Measurements from ENCODE around the gene ZNF487.
"Not testable (repeated sequence)": the region's sequence is repeated elsewhere in the genome, so short reads cannot be mapped to it uniquely, and the experiment has no call there.

The ZNF487 gene

DNA sequence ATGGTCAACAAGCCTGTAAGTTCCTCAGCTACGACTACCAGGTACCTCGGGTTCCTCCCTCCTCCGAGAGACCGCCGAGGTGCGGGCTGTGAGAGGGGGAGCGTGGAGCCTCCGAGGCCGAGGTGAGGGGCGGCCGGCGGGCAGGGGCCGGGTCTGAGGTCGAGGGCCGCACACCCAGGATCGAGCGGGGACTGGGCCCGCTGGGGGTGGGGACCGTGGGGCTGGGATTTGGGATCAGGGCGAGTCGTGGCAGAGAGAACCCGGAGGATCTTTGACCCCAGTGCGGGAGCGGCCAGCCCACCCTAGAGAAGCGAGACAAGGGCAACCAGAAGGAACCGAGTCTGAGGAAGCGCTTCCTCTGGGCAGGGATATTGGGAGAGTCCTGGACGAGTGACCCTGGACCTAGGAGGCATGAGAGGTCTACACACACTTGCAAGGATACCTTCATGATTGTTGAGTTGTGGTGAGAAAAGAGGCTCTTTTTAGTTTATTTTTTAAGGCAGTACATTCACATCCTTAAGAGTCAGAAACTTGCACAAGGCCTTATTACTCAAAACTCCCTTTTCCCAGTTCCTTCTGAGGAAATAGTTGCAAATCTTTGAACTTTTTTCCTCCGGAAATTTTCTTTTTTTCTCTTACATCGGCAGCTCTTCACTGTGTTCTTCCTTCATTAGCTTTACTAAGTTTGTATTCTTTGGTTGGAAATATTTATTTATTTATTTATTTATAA, 395 bp downstream of the ZNF487 start:
- DNase-seq (ENCODE audit: low read depth), result no peak

DNA sequence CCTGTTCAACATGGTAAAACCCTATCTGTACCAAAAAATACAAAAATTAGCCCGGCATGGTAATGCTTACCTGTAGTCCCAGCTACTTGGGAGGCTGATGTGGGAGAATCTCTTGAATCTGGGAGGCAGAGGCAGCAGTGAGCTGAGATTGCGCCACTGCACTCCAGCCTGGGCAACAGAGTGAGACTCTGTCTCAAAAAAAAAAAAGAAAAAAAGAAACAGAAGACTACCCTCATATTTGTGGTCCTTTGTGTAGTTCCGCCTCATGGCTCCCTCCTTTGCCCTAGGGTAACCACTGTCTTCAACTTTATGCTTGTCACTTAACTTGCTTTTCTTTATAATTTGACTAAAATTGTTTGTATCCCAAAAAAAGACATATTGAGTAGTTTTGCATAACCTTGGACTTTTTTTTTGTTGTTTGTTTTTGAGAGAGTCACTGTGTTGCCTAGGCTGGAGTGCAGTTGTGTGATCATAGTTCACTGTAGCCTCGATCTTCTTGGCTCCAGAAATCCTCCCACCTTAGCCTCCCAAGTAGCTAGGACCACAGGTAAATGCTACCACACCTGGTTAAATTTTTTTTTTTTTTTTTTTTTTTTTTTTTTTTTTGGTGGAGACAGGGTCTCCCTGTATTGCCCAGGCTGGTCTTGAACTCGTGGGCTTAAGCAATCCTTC, 3.7 kb downstream of the ZNF487 start:
- DNase-seq (ENCODE audit: low read depth), result no peak

DNA sequence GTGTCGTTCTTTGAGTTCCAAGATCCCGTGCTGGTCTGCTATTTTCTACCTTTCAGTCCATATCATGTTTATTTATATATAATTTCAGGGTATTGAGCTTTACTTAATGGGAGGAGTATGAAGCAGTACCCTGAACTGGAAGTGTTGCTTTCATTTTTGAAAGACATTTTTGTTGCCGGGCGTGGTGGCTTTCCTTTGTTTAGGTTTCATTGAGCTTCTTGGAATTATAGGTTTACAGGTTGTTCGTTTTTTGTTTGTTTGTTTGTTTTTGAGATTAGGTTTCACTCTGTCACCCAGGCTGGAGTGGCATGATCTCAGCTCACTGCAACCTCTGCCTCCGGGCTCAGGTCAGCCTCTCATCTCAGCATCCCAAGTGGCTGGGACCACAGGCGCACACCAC, 7.4 kb downstream of the ZNF487 start:
- no peak for DNase-seq (ENCODE audit: low read depth)

DNA sequence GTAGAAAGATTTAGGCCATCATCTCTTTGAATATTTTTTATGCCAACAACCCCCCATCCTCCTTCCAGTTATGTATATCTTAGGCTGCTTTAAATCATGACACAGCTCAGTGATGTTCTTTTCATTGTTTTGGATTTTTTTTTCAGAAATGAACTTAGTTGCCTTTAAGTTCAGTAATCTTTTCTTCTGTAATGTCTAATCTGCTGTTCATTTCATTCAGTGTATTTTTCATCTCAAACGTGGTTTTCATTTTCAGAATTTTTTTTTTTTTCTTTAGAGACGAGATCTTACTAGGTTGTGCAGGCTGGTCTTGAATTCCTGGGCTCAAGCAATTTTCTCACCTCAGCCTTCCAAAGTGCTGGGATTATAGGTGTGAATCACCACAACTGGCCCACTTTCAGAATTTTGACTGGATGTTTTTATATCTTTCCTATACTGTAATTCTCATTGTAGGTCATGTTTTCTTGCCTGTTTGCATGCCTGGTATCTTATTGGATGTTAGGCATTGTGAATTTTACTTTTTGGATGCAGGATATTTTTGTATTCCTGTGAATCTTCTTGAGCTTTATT, 8.1 kb downstream of the ZNF487 start:
- no peak for DNase-seq (ENCODE audit: low read depth)

DNA sequence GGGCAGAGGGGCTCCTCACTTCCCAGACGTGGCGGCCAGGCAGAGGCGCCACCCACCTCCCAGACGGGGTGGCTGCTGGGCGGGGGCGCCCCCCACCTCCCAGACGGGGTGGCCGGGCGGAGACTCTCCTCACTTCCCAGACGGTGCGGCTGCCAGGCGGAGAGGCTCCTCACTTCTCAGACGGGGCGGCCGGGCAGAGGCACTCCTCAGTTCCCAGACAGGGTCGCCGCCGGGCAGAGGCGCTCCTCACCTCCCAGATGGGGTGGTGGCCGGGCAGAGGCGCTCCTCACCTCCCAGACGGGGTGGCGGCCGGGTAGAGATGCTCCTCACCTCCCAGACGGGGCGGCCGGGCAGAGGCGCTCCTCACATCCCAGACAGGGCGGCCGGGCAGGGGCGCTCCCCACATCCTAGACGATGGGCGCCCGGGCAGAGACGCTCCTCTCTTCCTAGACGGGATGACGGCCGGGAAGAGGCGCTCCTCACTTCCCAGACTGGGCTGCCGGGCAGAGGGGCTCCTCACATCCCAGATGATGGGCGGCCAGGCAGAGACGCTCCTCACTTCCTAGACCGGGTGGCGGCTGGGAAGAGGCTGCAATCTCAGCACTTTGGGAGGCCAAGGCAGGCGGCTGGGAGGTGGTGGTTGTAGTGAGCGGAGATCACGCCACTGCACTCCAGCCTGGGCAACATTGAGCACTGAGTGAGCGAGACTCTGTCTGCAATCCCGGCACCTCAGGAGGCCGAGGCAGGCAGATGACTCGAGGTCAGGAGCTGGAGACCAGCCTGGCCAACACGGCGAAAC, 9.5 kb downstream of the ZNF487 start:
- not testable (repeated sequence) for DNase-seq (ENCODE audit: low read depth)

DNA sequence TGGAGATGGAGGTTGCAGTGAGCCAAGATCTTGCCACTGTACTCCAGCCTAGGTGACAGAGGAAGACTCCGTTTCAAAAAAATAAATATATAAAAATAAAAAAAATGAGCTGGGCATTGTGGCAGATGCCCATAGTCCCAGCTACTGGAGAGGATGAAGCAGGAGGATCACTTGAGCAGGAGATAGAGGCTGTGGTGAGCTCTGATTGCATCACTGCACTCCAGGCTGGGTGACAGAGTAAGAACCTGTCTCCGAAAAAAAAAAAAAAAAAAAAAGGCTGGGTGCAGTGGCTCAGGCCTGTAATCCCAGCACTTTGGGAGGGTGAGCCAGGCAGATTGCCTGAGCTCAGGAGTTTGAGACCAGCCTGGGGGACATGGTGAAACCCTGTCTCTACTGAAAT, 11.8 kb downstream of the ZNF487 start:
- no peak for DNase-seq (ENCODE audit: low read depth)

DNA sequence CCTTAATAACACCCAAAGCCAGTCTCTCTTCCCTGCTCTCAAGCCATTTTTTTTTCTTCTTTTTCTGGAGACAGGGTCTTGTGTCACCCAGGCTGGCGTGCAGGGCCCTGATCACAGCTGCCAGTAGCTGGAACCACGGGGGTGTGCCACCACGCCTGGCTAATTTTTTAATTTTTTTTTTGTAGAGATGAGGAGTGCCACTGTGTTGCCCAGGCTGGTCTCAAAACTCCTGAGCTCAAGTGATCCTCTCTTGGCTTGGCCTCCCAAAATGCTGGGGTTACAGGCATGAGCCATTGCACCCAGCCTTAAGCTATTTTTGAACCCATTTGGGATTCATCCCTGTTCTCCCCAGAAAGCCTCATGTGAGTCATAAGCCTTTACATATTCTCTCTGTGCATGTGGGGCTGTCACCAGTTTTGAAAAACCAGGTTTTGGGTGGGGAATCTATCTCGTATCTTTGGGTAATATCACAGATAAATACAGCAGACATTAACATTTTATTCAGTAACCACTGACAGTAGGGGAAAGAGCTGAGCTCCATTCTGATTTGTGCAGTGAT, 15.5 kb downstream of the ZNF487 start:
- DNase-seq (ENCODE audit: low read depth), result no peak

DNA sequence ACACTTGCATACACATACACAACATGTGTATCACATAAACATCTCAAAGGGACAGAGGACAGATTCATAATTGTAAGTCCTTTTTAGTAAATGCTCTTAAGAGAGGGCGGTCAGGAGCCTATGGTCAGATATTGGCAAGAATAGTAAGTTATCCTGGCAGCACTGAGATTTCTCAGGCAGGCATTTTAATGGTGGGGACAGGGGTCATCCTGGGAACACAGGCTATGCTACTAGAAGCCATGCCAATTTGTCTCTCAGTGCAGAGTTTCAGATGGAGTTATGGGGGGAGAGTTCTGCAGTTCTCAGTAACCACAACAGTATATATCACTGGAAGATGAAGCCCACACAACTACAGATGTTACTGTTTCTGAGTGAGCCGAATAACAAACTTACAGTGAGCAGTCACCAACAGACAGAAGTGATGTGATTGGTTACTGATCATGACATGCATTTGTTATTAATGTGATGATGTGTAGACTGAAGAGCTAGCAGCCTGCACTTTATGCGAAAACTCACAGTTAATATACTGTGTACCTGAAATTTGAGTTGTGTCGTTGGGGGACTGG, 16.4 kb downstream of the ZNF487 start:
- DNase-seq (ENCODE audit: low read depth), result no peak

DNA sequence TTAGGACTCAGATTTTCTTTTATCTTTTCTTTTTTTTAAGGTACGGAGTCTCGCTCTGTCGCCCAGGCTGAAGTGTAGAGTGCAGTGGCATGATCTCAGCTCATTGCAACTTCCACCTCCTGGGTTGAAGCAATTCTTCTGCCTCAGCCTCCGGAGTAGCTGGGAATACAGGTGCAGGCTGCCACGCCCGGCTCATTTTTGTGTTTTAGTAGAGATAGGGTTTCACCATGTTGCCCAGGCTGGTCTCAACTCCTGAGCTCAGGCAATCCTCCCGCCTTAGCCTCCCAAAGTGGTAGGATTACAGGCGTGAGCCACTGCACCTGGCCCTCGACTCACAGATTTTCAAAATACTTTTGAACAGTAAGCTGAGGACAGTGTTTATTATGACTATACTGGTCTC, 17.1 kb downstream of the ZNF487 start:
- DNase-seq (ENCODE audit: low read depth), result not testable (repeated sequence)

DNA sequence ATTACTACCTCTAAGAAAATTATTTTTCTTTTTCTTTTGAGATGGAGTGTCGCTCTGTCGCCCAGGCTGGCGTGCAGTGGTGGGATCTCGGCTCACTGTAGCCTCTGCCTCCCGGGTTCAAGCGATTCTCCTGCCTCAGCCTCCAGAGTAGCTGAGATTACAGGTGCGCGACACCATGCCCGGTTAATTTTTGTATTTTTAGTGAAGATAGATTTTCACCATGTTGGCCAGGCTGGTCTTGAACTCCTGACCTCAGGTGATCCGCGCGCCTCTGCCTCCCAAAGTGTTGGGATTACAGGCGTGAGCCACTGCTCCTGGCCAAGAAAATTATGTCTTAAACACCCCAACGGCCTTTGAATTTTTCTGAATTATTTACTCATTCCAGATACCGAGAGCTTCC, 19.6 kb downstream of the ZNF487 start:
- DNase-seq (ENCODE audit: low read depth), result not testable (repeated sequence)

DNA sequence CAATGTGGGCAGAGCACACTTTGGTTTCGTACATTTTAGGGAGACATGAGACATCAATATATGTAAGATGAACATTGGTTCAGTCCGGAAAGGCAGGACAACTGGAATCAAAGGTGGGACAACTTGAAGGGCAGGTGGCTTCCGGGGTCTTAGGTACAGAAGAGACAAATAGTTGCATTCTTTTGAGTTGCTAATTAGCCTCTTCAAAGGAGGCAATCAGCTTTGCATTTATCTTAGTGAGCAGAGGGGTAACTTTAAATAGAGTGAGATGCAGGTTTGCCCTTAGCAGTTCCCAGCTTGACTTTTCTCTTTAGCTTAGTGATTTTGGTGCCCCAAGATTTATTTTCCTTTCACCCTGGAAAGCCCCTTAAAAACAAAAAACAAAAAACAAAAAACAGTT, 21.3 kb downstream of the ZNF487 start:
- no peak for DNase-seq (ENCODE audit: low read depth)

DNA sequence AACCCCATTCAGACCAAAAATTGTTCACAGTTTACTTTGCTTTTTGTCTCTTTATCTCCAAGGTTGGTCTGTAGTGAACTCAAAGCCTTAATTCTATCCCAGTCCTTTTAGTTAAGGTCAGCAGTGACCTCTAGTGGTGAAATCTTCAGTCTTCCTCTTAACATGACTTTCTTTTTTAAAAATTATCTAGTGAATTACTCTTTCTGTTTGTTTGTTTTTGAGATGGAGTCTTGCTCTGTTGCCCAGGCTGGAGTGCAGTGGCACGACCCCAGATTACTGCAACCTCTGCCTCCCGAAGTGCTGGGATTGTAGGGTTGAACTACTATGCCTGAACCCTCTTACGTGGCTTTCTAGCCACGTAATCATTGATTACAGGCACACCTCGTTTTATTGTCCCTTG, 25.0 kb downstream of the ZNF487 start:
- DNase-seq (ENCODE audit: low read depth), result no peak

DNA sequence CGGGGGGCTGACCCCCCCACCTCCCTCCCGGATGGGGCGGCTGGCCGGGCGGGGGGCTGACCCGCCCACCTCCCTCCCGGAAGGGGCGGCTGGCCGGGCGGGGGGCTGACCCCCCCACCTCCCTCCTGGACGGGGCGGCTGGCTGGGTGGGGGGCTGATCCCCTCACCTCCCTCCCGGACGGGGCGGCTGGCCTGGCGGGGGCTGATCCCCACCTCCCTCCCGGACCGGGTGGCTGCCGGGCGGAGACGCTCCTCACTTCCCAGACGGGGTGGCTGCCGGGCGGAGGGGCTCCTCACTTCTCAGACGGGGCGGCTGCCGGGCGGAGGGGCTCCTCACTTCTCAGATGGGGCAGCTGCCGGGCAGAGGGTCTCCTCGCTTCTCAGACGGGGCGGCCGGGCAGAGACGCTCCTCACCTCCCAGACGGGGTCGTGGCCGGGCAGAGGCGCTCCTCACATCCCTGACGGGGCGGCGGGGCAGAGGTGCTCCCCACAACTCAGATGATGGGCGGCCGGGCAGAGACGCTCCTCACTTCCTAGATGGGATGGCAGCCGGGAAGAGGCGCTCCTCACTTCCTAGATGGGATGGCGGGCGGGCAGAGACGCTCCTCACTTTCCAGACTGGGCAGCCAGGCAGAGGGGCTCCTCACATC, 28.3 kb downstream of the ZNF487 start:
- not testable (repeated sequence) for DNase-seq (ENCODE audit: low read depth)

DNA sequence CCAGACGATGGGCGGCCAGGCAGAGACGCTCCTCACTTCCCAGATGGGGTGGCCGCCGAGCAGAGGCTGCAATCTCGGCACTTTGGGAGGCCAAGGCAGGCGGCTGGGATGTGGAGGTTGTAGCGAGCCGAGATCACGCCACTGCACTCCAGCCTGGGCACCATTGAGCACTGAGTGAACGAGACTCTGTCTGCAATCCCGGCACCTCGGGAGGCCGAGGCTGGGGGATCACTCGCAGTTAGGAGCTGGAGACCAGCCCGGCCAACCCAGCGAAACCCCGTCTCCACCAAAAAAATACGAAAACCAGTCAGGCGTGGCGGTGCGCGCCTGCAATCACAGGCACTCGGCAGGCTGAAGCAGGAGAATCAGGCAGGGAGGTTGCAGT, 28.8 kb downstream of the ZNF487 start:
- not testable (repeated sequence) for DNase-seq (ENCODE audit: low read depth)

DNA sequence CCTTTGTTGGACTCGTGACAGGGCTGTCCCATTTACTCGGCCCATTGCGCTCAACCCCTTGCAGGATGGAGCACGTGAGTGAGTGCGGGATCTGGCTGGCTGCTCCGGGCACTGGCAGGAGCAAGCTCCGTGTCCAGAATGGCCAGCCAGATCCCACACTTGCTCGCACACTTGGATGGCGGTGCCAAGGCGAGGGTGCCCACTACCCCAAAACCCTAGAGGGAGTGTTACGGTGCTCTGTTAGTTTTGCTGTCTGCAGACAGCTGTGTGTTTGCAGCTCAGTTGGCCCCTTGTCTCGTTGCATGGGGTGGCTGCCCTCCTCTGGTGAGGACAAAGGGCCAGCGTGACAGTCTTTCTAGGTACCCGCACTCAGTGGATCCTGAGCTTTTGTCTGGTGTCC, 34.2 kb downstream of the ZNF487 start:
- DNase-seq (ENCODE audit: low read depth), result no peak

DNA sequence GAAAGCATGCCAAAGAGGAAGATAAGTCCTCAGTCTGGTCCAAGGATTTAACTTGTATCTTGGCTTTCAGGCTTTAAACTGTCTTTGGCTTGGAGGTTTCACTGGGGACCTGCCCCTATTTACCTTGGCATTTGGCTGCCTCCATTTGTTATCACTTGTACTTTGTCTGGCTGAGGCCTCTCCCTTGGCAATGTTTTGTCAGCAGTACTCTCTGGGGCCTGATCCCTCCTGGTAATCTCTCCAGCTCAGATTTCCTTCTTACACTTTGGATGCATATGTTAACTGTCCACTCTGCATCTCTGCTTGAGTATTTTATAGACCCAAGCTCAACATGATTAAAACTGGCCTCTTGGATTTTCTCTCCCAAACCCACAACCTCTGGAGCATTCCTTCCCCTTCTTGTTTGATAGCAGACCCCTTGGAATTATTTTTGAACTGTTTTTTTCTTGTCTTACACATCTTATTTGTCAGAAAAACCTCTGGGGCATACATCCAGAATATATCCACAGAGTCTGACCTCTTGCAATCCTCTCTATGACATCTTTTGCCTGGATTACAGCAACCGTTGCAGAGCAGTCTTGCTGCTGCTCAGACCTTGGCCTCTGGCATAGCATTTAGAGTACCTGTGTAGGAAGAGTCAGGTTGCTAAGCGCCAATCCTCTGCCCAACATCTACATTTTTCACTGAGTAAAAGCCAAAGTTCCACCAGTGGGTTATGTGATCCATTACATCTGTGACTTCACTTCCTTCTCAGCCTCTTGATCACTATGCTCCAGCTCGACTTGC, 35.2 kb downstream of the ZNF487 start:
- no peak for DNase-seq (ENCODE audit: low read depth)

DNA sequence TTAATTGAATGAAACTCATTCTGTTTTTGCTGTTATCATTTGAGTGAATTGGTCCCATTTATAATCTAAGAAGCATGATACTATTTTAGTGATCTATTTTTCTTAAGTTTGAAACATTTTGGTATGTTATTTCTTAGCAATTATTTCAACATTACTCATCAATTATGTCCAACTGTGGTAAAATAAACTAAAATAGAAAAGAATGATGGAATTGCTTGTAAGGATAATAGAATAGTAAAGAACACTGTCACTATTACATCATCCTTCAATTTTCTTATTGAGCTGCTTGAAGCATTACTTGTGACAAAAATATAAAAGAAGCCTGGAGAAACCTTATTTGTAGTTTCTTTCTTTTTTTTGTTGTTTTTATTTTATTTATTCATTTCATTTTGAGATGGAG, 42.4 kb downstream of the ZNF487 start:
- no peak for DNase-seq (ENCODE audit: low read depth)

DNA sequence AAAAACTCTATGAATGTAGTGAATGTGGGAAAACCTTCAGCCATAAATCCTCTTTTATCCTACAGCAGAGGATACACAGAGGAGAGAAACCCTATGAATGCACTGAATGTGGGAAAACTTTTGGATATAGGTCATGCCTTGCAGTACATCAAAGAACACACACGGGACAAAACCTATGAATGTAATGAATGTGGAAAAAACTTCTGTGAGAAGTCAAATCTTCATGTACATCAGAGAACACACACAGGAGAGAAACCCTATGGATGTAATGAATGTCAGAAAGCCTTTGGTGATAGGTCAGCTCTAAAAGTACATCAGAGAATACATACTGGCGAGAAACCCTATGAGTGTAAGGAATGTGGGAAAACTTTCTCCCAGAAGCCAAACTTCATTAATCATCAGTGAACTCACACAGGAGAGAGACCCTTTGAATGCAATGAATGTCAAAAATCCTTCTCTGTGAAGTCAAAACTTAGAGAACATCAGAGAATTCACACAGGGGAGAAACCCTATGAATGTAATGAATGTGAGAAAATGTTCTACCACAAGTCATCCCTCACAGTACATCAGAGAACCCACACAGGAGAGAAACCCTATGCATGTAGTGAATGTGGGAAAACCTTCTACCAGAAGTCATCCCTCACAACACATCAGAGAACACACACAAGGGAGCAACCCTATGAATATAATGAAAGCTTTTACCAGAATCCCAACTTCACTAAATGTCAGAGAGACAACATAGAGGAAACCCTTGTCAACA, 45.6 kb downstream of the ZNF487 start:
- no peak for DNase-seq (ENCODE audit: low read depth)

DNA sequence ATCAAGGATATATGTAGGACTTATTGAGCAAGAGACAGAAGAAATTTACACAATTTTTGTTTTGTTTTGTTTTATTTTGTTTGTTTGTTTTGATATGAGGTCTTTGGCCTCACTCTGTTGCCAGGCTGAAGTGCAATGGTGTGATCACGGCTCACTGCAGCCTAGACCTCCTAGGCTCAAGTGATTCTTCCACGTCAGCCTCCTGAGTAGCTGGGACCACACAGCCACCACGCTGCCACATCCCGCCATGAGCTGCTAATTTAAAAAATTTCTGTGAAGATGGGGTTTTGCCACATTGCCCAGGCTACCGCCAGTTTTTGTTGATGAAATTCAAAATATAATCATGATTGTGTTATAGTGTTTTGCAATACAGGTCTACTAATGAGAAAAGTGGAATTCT, 54.9 kb downstream of the ZNF487 start:
- no peak for DNase-seq (ENCODE audit: low read depth)

DNA sequence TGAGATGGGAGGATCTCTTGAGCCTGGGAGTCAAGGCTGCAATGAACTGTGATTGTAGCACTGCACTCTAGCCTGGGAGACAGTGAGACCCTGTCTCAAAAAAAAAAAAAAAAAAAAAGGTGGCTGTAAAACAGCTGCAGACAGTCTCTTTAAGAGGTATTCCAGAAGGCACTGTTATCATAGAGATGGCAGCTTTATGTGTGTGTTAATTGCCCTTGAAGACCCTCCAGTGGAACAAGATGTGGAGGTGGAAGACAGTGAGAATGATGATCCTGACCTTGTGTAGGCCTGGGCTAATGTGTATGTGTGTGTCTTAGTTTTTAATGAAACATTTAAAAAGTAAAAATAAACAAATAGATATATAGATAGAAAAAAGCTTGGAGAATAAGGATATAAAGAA, 66.0 kb downstream of the ZNF487 start:
- DNase-seq (ENCODE audit: low read depth), result no peak

Measured in activated T-helper 1 cell treated with Interleukin-2 at 50 U/mL for 16 hours (primary cell).